D341Med (cell line): ENCODE data around the gene SIM2.

Source experiments
- DNase-seq: peaks from one replicate; pipeline ENCODE4 v3.0.0; 2012; ENCODE audit warnings: low spot score

SIM2 gene

DNA sequence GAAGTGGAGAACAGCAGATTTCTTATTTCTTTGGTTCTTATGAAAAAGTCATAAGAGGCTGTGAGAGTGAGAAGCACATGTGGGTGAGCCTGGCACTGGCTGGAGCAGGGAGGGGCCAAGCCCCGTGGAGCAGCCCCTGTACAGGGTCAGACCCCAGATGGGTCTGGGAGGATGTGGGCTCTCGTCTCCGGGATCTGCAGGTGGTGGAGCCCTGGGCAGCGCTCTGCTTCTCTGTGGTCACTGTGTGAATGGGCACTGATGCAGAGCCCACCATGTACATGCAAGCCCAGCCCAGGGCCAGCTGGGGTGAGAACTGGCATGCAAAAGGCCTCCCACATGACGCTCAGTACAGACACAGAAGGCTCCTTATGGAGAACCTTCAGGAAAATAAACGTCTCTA, 67.6 kb downstream of the SIM2 start:
- no peak for DNase-seq

DNA sequence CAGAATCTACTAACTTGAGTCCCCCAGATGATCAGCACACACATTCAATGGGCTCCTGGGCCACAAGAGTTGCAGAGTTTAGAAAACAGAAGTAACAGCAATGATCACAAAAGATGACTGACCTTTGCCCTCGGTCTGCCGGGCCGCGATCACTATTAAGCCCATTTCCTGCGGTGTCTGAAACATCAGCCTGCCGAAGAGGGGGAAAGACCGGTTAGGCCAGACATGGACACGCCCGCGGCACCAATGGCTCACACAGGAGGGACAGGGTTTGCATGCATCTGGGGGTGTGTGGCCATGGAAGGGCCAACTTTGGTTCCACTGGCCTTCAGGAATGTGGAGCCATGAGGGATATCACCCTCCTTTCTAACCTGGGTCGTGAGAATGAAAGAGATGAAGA, 68.2 kb downstream of the SIM2 start:
- no peak for DNase-seq

- no peak for DNase-seq
Measured at GRCh38 chr21:36768496-36768895, 69.6 kb downstream of the SIM2 start.

- no peak for DNase-seq
Measured at GRCh38 chr21:36769051-36769839, 70.3 kb downstream of the SIM2 start.

DNA sequence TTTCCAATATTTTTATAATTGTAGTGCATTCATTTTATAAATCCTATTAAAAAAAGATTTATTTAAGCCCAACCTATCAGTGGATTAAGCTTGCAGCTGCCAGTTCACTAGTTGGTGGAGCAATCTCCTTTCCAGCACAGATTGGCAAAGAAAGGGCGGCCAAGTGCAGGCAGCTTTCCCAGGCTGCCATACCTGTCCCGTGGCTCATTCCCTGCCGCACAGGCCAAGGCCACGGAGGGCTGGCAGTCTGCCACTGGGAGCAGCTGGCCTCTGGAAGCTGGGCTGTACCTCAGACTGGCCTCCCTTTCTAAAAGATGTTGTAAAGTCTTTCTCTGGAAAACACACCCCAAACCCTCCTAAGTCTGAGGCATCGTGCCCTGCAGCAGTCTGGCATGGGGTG, 74.2 kb downstream of the SIM2 start:
- peak; percentile 77 for DNase-seq

DNA sequence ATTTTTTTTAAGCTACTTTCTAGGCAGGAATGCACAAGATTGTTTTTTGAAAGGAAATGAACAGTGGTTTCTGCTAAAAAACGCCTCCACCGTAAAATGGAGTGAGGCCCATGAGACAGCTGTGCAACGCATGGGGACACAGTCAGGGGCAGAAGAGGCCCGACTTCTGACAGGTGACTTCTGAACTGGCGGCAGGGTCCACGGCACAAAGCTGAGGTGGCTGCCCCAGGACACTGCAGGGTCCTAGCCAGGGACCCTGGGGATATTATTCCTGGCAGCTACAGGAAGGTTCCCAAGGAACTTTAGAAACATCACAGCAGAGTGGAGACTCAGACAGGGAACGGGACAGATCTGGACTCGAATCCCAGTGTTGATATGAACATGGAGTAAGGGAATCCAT, 75.1 kb downstream of the SIM2 start:
- no peak for DNase-seq

DNA sequence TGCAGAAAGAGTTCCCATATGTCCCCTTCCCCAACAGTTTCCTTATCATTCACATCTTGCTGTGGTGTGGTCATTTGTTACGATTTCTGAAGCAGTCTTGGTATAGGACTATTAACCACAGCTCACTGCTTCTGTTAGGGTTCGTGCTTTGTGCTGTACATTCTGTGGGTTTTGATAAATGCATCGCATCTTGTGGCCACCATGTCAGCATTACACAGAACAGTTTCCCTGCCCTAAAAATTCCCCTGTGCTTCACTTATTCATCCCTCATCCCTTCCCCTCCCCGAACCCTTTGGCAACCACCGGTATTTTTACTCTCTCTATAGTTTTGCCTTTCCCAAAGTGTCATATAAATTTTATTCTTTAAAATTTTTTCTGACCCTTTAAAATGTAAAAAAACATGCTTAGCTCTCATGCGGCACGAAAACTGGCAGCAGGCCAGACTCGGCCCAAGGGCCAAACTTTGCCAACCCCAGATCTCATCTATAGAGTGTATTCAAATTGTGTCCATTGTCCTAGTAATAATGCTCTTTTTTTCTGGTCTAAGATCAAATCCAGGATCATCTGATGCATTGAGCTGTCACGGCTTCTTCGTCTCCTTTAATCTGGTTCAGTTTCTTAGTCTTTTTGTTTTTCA, 78.2 kb downstream of the SIM2 start:
- no peak for DNase-seq

DNA sequence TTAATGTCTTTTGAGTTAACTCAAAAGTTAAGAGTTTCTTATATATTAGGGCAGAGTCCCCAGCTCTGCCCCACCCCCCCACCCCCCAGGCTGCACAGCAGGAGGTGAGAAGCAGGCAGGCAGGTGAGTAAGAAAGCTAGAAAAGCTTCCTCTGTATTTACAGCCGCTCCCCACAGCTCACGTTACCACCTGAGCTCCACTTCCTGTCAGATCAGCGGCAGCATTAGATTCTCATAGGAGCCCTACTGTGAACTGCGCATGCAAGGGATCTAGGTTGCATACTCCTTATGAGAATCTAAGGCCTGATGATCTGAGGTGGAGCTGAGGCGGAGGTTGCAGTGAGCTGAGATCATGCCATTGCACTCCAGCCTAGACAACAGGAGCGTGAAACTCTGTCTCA, 81.9 kb downstream of the SIM2 start:
- DNase-seq, result no peak

- DNase-seq, result no peak
Measured at GRCh38 chr21:36783612-36784374, 84.9 kb downstream of the SIM2 start.

DNA sequence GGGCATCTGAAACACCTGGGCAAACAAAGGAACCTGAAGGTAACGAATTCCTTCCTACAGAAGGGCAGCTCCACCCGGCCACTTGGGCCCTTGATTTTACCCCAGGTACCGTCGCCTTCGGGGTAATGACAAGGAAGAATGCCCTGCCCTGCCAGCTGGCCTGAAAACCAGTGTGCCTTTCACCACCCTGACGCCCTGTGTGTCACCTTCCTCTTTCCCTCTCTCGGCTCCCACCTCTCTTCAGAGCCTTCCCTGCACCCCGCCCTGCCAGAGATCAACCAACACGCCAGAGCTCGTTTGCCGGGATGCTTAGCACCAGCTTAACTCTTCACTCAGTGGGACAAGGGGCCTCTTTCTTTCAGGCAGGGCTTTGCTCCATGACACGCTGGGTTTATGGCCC, 86.0 kb downstream of the SIM2 start:
- DNase-seq, result no peak

- no peak for DNase-seq
Measured at GRCh38 chr21:36785615-36786014, 86.7 kb downstream of the SIM2 start.

GRCh38 chr21:36786186-36786585, 87.3 kb downstream of the SIM2 start:
- DNase-seq, result no peak

DNA sequence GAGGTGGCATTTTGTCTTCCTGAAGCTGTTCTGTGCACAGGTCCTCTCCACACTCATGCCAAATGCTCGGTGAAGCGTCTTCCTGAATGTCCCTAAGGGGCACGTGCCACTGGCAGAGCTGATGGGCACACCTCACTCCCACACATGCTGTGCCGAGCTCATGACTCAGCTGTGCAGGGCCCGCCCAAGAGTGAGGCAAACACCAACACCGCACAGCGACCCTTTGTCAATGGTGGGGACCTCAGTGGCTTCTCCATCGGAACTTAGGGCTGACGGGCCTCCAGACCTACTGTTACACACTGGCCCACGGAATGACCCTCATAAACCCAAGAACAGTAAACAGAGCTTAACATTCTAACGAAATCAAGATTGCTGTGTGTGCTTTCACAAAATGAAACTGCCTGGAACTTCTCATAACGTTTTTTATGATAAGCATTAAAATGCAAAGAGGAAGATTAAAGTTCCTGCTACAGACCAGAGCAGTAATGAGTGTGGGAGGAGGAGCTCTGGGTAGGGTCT, 89.3 kb downstream of the SIM2 start:
- DNase-seq, result no peak

DNA sequence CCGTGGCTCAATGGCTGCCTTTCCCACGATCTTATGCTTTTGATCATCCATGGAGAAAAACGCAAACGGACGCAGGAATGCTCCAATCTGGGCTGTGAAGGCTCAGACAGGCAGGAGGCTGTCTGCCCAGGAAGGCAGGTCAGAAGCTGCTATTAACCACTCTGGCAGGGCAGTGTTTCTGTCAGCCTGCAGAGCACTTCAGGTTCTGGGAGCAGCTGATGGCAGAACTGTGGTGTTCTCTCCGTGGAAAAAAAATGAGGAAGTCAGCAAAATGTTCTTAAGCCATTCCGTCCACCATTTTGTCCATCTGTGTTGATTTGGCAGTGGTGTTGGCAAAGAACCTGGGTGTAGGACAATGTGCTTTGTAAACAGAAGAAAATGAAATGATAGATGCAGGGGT, 91.7 kb downstream of the SIM2 start:
- no peak for DNase-seq

GRCh38 chr21:36791180-36791579, 92.3 kb downstream of the SIM2 start:
- no peak for DNase-seq

DNA sequence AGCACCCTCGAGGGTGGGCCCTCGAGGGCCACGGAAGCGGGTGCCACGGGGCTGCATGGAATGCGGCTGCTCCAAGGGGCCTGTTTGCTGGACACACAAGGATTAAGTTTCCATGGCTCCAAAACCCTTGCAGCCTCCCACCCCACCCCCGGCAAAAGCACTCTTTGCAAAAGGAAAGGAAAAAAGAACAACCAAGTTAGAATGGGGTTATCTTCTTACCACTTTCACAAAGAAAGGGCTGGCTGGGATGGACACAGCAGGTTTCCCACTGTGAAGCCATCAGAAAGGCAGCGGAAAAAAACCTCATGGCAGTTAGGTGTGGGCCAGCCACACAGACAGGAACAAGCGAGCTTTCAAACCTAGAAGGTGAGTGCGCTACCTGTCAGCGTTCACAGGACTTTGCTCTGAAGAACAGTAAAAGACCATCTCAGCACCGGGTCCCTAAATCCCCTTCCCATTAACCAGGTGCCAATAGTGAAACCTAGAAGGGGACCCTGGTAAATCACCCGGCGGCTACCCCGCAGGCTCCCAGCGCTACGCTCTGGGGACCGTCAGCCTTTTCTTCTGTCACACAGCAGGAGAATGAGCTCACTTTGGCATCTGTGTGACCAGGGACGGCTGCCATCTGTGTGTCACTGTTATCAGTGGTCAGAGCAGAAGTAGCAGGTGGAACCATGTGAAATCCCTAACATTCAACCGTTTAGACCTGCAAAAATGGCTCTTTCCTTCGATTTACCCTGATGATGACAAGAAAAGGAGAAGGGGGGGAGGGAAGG, 93.0 kb downstream of the SIM2 start:
- no peak for DNase-seq

DNA sequence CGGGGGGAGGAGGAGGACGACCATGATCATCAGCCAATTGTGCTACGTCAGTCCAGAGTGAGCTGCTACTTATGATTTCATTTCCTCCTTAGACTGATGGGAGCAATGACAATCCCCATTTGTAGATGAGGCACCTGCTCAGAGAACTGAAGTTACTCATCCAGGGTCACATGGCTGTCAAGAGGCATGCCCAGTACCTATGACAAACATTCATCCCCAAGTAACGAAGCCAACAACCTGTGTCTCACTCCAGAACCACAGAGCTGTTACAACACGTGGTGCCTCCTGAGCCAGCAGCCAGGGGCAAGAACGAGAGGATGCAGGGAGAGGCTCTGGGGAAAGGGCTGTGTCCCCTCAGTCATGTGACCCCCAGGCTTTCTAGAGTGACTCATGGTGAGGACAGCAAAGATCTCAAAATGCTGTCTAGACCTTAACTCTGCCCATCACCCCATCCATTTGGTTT, 93.6 kb downstream of the SIM2 start:
- DNase-seq, result no peak

- no peak for DNase-seq
Measured at GRCh38 chr21:36796070-36796469, 97.2 kb downstream of the SIM2 start.

DNA sequence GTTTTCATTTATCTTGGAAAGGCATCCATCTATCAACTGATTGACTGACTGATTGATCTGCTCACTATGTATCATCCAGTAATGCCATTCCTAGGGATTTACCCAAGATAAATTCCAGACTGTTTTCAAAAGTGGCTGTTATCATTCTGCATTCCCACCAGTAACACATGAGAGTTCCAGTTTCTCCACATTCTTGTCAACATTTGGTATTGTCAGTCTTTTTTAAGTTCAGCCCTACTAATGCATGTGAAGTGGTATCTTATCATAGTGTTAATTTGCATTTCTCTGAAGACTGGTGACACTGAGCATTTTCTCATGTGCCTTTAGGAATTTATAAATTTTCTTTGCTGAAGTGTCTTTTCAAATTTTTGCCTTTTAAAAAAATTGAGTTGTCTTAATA, 99.6 kb downstream of the SIM2 start:
- no peak for DNase-seq
